Ammon's horn (tissue), 1 donor: ENCODE data around the gene SP3.

Experiments
- DNase-seq: peaks from one replicate; pipeline ENCODE4 v3.0.0-alpha.2; 2016; ENCODE audit warnings: low spot score

The SP3 gene

GRCh38 chr2:173965372-173966025 lies at the start of gene SP3:
SP3 (minus strand) TSS chr2:173965373; CDS start chr2:173965171, 202 bp downstream.
- DNase-seq, result peak; percentile 98

- no peak for DNase-seq
These were observed 49.5 kb upstream of the SP3 start for GRCh38 chr2:174014699-174015070.

DNA sequence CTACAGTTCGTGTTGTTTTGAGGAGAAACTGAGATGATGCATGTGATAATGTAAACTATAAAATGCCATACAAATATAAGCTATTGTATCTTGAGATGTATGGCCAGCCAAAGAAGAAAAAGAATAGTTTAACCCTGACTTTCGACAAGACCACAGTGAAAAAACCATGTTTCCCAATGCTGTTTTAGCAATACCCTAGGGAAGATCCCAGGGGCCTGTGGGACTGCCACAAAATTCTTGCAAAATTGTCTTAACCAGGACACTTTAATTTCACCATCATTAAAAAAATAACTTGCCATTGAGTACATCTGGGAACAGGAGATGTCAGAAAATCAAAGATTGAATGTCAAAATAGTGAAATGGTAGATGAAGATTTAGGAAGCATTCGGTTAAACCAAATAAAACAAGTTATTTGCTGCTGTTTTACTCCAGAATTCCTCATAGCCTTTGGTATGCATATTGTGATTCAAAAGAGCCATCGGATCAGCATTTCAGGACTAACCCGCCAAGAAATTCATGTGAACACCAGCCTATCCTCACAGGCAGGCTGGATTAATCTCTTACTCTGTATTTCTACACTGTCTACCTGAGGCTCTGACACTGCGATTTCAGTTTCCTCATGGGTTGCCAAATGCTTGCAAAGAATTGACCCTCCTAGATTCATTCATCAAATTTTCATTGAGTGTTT lies 49.0 kb upstream of the SP3 start:
- DNase-seq, result no peak

DNA sequence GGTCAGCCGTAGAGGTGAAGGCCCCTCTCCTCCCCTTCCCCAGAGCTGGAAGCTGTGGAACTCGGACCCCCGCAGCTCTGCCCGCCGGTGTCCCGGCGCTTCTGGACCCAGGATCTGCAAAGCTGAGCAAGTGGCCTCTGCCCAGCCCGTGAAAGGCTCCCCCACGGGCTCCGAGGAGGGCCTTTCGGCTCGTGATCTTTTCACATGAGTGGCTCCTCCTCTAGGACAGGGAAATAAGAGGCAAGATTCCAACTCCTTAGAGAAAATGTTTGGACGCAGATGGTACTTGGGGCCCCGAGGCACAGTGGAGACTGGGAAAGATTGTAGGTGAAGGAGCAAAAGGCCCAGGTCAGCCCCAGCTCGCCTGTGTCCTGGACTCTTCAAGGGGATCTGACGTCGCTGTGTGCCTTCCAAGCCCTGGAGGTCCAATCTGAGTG lies 48.2 kb upstream of the SP3 start:
- no peak for DNase-seq

DNA sequence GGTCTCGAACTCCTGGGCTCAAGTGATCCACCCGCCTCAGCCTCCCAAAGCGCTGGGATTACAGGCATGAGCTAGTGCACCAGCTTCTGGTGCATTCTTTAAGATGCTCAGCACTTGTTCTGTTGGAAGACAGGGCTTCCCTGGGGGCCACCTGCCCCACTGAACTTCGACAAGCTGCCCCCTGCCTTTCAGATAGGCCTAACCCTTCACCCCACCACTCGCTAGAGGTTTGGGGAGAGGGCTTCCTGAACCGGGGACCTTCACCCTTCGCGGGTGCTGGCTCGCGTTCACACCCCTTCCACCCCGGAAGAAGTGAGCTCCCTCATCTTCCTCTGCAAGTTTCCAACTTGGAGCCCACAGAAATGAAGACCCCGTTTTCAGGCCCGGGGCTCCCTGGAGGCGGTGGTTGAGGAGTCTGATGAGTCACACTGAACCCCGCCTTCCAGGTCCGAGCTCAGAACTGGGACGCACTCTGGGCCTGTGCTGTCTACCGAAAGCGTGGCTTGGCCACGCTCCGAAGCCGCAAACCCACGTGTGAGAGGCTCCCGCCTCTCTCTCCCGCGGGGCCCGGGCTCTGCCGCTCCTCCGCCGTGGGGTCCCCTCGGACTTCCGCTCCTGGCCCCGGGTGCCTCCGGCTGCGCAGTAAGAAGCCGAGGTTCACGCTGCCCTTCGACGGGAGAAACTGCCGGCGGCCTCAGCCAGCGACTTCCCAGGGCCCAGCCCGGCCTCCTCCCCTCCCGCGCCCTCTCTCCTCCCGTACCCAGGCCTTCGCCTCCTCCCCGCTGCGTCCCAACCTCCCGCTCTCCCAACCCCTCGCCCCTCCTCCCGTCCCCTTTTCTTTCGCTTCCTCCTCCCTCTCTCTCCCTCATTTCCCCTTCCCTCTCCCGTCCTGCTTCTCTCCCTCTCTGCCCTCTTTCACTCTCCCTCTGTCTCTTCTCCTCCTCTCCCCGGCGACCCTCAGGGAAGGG lies 47.5 kb upstream of the SP3 start:
- DNase-seq, result peak; percentile 66

DNA sequence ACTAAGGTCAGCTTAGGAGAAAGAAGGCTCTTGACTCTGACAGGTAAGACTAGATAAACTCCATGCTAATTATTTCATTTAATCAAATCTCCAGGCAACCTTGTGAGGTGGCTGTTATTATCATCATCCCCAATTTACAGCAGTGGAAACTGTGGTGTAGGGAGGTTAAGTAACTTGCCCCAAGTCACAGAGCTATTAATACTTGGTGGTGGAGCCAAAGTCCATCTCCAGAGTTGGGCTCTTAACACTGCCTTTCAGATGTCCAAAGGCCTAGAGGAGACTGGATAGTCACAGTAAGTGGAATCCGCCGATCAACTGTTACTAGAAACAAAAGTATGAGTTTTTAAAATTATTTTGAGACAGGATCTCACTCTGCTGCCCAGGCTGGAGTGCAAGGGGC lies 46.6 kb upstream of the SP3 start:
- no peak for DNase-seq

DNA sequence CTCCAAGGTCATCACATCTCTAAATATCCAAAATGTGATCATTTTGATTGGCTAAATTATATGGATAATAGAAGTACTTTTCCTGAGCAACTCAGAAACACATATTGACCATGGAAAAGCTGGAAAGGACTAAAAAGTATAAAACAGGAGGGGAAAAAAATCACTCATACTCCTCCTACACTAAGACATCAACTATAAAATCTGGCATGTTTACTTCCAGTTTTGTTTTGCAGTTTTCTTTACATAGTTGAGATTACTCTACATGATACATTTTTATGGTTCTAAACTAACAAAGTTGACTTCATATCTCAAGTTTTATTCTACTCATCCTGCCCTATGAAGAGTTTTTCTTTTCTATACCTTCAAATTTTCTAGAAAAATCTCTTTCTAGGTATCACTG lies 46.0 kb upstream of the SP3 start:
- DNase-seq, result no peak

DNA sequence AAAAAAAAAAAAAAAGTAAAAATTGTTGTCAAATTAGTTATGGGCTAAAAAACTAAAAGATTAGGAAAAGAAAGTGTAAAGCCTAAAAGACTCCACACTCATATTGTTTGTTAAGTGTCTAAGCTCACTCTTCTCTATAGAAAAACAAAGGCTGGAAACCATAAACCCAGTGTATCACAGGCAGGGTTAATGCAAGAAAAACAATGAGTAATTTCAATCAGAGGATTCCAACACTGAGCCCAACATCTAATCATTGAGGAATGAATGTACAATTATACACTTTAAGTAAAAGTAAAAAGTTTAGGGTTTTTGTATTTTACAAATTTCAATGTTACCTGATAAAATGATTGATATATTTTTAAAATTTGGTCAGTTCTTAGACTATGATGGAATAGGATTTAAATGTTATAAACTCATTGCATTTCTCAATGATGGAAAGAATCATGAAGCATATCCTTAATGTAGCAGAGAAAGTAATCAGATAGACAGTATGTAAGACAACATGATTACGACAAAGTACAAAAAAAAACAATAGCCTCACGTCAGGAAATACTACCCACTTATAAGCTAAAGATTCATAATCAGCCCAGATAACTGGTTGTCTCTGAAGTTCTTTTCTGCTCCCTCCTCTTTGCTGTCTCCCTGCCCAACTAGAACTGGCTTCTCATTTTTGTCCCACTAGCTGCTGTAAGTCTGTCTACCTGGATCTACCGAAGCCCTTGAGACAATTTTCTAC lies 44.5 kb upstream of the SP3 start:
- no peak for DNase-seq

- DNase-seq, result no peak
These were observed 43.5 kb upstream of the SP3 start for GRCh38 chr2:174008720-174009119.

DNA sequence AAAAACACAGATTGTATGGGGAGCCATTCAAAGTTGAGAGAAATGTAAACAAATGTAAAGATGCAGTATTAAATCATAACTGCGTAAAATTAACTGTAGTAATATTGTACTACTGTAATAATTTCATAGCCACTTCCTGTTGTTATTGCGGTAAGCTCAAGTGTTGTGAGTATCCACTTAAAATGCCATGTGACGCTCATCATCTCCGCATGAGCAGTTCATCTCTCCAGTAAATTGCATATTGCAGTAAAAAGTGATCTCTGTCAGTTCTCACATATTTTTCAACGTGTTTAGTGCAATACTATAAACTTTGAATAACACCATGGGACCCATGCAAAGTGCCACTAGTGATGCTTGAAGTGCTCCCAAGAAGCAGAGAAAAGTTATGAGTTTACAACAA lies 41.8 kb upstream of the SP3 start:
- DNase-seq, result no peak

DNA sequence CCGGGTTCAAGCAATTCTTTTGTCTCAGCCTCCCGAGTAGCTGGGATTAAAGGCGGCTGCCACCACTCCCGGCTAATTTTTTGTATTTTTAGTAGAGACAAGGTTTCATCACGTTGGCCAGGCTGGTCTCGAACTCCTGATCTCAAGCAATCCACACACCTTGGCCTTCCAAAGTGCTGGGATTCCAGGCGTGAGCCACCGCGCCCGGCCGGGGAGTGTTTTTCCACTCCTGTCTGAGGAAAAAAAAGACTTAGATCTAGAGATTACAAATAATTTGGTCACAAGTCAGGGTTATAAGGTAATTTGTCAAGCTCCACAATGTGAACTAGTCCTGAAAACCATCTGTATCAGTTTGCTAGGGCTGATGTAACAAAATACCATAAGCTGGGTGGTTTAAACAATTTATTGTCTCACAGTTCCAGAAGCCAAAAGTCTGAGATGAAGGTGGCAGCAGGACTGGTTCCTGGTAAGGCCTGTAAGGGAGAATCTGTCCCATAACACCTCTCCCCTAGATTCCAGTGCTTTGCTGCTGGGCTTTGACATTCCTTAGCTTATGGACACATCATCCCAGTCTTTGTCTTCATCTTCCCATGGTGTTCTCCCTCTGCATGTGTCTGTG lies 40.7 kb upstream of the SP3 start:
- no peak for DNase-seq

- DNase-seq, result no peak
These were observed 39.9 kb upstream of the SP3 start for GRCh38 chr2:174004905-174005605.

DNA sequence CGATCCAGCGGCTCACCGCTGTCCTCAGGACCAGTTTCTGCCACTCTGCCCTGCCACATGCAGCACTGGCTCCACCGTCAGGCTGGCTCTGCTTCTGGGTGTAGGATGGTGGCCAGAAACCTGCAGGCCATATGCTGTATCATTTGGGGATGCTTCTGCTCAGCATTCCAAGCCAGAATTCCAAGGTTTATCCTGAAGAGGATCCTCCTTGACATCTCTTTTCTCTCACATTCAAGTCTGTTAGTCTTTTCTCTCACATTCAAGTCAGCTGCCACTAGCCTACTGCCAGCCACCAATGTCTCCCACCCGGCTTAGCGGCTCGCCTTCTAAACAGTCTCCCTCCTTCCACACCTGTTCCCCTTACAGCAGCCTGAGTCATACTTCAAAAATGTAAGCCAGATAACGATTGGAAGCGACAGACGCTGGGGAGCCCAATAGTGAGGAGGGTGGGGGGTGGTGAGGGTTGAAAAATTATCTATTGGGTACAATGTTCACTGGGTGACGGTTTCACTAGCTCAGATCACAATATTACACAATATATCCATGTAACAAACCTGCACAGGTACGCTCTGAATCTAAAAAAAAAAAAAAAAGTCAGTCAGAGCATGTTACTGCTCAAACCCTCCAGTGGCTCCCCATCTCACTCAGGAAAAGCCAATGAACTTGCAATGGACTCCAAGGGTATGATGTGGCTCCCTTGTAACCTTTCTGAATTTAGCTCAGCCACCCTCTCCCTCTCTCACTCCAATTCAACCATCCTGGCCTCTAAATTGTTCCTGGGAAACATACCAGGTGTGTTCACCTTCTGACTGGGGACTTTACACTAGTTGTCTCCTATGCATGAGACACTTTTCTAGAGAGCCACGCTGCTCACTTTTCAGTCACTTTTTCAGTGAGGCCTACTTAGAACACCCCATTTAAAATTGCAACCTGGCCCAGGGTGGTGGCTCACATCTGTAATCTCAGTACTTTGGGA lies 38.8 kb upstream of the SP3 start:
- no peak for DNase-seq

DNA sequence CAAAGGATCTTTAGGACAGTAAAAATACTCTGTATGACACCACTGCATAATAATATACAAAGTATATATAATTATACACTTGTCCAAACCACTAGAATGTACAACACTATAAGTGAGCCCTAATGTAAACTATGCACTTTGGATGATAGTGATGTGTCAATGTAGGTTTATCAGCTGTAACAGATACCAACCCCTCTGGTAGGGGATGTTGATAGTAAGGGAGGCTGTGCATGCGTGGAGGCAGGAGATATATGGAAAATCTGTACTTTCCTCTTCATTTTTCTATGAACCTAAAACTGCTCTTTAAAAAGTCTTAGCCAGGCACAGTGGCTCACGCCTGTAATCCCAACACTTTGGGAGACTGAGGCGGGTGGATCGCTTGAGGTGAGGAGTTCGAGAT lies 37.5 kb upstream of the SP3 start:
- DNase-seq, result no peak

DNA sequence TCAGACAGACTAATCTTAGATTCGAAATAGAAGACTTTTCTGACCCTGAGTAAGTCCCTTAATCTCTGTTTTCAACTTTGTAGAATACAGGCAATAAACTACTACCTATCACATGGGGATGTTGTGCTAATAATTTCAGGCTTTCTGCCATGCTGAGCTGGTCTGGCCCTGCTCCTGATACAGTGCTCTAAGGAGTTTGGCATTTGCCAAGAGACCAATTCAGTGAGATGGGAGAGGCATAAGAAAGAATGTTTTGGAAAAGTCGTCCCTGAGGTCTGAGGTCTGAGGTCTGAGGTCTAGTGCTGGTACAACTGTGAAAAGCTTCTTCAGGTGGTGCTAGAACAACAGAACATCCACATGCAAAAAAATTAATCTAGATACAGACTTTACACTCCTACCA lies 35.9 kb upstream of the SP3 start:
- DNase-seq, result no peak

DNA sequence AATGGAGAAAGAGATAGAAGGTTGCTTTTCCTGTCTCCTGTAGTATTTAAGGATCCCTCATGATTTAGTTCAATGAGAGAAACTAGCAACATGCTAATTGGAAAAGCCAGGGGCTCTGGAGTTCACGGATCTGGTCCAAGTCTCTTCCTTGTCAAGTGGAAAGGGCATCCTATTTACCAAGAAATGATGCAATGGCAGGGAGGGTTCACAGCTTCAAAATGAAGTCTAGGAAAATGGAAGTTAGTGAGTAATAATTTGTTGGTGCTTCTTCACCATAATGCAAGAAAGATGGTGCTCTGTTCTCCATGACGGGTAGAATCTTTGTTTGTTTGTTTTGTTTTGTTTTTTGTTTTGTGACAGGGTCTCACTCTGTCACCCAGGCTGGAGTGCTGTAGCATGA lies 34.6 kb upstream of the SP3 start:
- no peak for DNase-seq

- peak; percentile 53 for DNase-seq
These were observed 34.1 kb upstream of the SP3 start for GRCh38 chr2:173999272-173999671.

DNA sequence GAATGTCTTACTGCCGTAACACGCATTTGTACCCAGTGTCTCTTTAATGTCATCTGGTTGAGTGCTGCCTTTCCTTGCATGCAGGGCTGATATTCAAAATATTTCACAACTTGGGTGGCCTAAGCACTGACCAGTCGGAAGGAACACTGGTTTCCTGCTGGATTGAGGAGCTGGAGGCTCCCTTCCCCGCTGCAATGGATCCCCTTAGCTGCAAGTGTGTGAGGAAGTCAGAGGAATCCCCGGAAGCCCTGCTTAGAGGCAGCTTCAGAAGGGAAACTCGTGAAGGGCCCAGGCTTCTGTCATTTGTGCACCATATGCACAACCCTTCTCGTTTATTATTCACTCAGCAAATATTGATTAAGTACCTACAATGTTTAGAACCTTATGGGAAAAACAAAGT lies 33.2 kb upstream of the SP3 start:
- DNase-seq, result no peak

GRCh38 chr2:173997753-173998152 lies 32.6 kb upstream of the SP3 start:
- no peak for DNase-seq

DNA sequence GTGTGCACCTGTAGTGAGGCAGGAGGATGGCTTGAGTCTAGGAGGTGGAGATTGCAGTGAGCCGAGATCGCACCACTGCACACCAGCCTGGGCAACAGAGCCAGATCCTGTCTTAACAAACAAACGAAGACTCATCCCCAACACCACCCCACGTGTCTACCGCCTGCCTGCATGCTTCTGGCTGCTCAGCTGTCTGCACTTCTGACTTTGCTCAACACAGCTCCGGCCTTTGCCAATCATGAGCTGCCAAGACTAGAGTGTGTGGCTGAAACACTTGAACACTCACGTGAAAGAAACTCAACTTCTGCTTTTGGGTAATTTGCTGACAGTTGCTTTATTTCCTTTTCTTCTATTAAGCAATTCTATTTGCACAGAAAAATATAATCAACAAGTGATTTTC lies 32.1 kb upstream of the SP3 start:
- DNase-seq, result peak; percentile 78
